Activated CD4-positive, alpha-beta T cell treated with anti-CD3 and anti-CD28 coated beads, Interleukin-2, Interleukin-4, amounts not matched to agents 100 ng/mL and 50 ng/mL, durations not matched to agents 16 hours and 8 hours (primary cell): ENCODE measurements around the gene PLCB1.
A peak's percentile ranks its signal among the peaks of the same experiment; 100 is the strongest.

ENCODE experiments used
- DNase-seq: peaks from one replicate; pipeline ENCODE4 v3.0.0-alpha.2; 2020; ENCODE audit warnings: low spot score

PLCB1 gene

GRCh38 chr20:8212286-8212685 lies 80.2 kb downstream of the PLCB1 start:
- DNase-seq, result peak; percentile 19

- no peak for DNase-seq
Measured at GRCh38 chr20:8213270-8213669, 81.2 kb downstream of the PLCB1 start.

DNA sequence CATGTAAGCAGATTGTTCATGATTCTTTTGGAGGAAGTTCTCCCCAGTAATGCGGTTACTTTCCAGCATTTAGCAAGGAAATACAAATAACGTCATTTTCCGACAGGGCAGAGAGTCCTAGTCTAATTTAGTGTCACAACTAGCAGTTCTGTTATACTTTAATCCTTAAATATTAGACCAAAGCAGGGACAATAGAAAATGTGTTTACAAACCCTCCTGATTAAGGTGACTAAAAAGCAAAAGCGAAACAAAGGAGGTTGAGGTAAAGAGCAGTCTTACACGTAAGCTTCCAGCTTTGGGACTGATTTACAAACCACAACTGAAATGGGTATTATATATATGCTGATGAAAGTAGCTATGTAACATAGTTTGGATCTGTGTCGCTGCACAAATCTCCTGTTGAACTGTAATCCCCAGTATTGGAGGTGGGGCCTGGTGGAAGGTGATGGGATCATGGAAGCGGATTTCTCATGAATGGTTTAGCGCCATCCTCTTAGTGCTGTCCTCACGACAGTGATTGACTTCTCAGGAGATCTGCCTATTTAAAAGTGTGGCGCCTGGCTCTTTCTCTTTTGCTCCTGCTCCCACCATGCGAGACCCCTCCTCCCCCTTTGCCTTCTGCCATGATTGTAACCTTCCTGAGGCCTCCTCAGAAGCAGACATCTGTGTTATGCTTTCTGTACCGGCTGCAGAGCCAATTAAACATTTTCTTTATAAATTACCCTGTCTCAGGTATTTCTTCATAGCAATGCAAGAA lies 81.9 kb downstream of the PLCB1 start:
- DNase-seq, result peak; percentile 39

DNA sequence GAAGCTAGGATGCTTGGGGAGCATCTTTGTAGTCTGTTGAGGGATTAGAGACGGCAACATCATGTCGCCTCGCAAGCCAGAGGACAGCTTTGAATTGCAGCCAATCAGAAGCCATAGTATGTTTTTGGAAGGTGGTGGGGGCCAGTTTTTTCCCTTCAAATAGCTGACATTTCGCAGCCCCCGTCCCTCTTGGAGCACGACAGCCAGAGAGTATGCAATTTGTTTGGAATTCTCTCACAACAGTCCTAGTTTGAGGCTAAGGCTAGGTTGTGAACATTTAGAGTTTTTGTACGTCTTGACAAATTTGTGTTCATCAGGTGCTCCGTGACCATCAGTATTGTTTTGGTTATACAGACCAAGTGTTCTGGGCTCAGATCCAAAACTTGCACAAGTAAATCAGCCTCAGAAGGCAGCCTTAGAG lies 83.3 kb downstream of the PLCB1 start:
- DNase-seq, result no peak

DNA sequence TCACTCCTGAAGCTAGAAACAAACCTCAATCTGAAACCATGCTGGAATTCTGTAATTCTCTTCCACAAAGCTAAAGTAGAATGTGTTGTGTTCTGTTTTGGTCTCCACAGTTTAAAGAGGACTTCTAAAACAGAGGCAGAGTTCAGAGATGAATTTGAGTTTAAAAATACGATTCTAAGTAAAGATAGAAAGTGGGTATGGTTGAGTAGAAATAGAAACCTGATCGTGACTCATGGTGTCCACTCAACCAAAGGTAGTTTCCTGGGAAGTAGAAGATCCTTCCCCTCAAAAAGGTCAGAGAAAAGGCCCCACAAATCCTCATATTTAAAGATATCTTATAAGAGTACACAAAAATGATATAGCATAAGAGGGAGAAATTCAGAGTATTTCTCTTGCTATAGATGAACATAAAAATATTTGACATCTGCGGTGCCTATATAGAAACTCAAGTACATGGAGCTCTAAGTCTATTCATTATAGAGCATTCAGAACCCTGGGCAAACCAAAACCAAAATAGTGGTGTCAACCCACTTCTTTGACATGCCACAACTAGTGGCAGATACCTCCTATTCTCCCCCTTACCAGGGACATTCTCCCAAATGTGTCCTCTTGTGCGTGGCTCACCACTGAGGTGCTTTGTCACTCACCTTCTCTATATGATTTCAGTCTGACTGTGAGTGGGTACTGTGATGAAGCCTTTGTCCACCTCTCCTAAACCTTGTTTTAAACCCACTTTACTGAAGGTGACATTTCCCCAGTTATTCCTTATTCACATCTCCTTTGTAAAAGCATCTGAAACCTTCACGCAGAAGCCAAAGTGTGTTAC lies 84.5 kb downstream of the PLCB1 start:
- no peak for DNase-seq

- DNase-seq, result no peak
Measured at GRCh38 chr20:8218861-8219260, 86.8 kb downstream of the PLCB1 start.

- DNase-seq, result no peak
Measured at GRCh38 chr20:8219403-8219802, 87.3 kb downstream of the PLCB1 start.

DNA sequence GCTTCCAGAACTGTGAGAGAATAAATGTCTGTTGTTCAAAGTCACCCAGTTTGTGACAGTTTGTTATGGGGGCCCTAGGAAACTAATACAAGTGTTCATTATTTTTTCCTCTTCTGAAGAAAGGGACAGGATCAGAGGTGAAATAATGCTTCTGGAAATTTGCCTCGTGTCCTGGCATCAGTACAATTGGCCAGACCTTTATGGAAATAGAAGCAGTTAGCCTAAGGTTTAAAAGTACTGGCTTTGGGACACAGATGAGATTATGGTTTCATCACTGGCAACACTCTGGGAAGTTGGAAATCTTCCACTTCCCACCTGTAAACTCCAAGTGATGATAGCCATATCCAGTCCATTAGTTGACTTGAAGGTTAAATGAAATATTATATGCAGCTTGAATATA lies 88.7 kb downstream of the PLCB1 start:
- DNase-seq, result no peak

- no peak for DNase-seq
Measured at GRCh38 chr20:8221887-8222419, 89.9 kb downstream of the PLCB1 start.

- DNase-seq, result no peak
Measured at GRCh38 chr20:8223091-8223870, 91.2 kb downstream of the PLCB1 start.

DNA sequence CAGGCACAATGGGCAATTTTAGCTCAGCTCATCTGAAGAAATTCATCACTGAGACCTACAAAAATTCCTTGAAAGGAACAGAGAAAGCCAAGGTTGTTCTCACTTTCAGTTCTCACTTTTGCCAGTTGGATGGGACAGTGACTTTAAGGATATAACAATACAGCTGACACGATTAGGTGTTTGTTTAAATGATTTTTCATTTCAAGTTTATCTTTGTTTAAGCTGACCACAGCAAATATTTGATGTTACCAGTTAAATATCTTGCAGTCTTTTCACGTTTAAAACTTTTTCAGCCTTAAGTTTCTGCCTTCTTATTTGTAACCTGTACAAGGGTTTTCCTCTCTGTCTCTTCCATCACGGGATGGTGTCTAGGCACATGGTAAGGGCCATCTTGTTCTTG lies 93.6 kb downstream of the PLCB1 start:
- no peak for DNase-seq

DNA sequence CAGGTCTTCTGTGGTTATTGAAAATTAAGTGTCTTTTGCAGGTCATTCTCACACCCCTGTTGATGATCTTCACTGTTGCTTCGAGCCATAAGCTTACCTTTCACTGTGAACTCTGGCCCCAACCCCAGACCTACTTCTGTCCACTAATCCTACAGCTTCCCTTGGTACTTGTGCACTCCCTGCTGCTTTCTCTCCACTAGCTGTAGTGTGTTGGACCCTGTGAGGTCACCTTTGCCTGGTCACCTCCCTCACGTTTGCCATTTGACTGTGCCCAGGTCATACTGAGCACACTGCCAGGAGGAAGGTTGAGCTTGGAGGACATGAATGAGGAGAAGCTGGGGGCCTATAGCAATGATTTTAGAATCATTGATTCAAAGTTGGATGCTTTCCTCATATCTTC lies 94.0 kb downstream of the PLCB1 start:
- no peak for DNase-seq

- DNase-seq, result no peak
Measured at GRCh38 chr20:8227293-8227692, 95.2 kb downstream of the PLCB1 start.

- no peak for DNase-seq
Measured at GRCh38 chr20:8228315-8228714, 96.2 kb downstream of the PLCB1 start.

- DNase-seq, result no peak
Measured at GRCh38 chr20:8229090-8229489, 97.0 kb downstream of the PLCB1 start.

DNA sequence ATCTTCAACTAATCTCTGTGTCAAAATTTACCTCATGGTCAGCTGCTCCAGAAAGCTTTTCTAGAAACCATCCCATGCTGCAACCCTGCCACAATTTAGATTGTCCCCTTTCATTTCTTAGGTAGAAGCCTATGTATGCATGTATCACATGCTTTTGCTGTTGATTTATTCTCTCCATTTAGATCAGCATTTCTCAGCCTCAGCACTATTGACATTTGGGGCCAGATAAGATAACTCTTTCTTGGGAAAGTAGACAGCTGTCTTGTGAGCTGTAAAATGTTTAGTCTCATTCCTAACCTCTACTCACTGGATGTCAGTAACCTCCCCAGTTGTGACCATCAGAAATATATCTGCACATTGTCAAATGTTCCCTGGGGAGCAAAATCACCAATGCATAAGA lies 99.0 kb downstream of the PLCB1 start:
- no peak for DNase-seq

- no peak for DNase-seq
Measured at GRCh38 chr20:8232332-8232731, 100.3 kb downstream of the PLCB1 start.

DNA sequence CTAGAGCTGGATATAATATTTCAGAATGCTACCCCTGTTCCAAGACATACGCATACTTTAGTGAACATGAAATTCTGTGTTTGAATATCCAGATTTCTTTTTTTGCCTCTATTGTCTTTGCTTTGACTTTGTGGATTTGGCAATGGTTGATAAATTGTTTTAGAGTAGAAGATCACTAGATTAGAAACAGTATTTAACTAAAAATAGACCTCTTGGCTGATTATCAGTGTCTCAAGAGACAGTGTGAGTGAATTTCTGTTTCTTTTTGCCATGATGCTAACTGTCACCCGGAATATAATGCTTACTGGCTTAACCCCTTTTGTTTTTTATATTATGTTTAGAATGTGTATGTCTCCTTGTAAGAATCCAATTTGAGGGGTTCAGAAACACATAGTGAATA lies 102.5 kb downstream of the PLCB1 start:
- no peak for DNase-seq

DNA sequence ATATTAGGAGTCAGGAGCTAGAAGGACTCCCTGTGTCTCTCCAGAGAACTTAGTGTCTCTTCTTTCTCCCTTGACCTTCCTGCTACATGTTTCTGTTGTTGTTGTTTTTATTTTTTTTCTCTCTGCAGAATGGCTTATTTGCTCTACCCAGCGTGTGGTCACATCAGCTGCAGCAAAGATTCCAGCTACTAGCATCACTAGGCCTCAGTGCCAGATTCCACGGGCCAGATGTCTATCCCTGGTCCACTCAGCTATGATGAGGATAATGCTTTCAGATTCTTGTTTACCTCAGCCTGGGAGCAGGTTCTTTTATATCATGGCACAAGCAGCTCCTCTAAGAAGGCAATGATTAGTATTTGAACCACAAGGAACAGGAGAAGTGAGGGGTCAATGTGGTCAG lies 110.0 kb downstream of the PLCB1 start:
- no peak for DNase-seq

DNA sequence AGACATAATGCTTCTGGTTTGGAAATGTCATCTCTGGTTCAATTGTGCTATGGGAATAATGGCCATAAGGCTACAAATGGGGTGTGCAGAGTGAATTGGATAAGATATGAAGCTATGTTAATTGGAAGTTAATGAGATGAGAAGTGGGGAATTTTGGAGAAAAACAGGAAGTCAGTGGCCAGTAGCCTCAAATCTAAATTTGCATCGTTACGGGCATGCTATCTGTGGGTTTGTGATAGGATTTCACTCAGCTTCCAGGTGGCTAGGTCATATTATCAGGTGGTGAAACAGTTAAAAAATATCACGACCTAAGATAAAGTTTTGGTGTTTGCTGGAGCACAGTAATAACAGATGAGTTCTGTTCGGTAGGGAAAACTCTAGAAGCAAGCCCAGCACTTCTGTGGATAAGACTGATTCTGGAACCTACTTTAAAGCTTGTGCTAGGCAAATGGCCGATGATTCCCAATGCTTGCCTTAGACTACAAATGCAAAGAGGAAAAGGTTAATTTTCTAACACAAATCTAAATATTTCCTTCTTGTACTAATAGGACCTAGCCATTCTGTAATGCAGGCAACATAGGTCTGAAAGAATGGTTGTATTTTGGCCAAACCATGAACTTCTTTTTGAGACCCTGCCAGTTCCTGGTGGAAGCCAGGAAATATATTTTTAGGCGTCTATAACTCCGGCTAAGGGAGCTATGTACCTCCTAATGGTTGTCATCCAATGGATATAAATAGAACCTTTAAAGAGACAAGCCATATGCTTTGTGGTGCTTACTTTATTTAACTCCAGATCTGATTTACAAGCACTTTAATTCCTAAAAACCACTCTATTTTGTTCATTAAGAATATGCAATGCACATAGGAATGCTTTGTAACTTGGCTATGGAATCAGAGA lies 111.0 kb downstream of the PLCB1 start:
- DNase-seq, result no peak

GRCh38 chr20:8244637-8245036 lies 112.6 kb downstream of the PLCB1 start:
- no peak for DNase-seq
